Lower leg skin (tissue), 4 donors: ENCODE results near the gene DTHD1. TPM values are rescaled to one million over a fixed set of nuclear protein-coding genes. Genes with fewer than 3 reads are reported as not detected.

Source experiments
- DNase-seq, 2 donors: peaks; one replicate each; pipeline ENCODE4 v3.0.0-alpha.2; 2019; ENCODE audit warnings: low spot score in 2 of 2
- H3K4me3 ChIP-seq: fragments of 200-600 bp; sonication (generic); 2 replicates; pipeline ENCODE4 v1.5.1; 2017; ENCODE audit warnings: mild to moderate bottlenecking, low read depth; ENCODE audit not compliant: poor library complexity, severe bottlenecking
- POLR2A ChIP-seq, 2 donors: fragments of 450-650 bp; IDR thresholded peaks; one replicate each; pipeline ENCODE4 v1.6.1; 2016 to 2017; ENCODE audit warnings: antibody characterized with exemption in 2 of 2, mild to moderate bottlenecking in 1 of 2, moderate library complexity in 1 of 2
- WGBS, 2 donors: methylation state at CpG; one replicate each; pipeline ENCODE4 v1.1.5; 2018; 5-methylcytosine and 5-hydroxymethylcytosine counted together
- intact Hi-C: fragments of 100-400 bp; cut with DNase I; formaldehyde crosslinking; loops from one replicate; pipeline ENCODE4 v1.15.0; 2023; ENCODE audit warnings: low total_unique reads
- total RNA-seq, 4 donors: library from RNA; depleted of rRNA; stranded (reverse); fragments of >200 nt; gene quantifications; one replicate each; pipeline ENCODE4 v1.1.0, GENCODE V29; 2016
- TF ChIP-seq, protein P1 (sequence below), 3 donors: fragments of 450-650 bp; IDR thresholded peaks; one replicate each; pipeline ENCODE4 v1.5.1; 2016; ENCODE audit warnings: antibody characterized with exemption in 3 of 3, mild to moderate bottlenecking in 3 of 3, moderate library complexity in 2 of 3

Gene DTHD1
- total RNA-seq, 4 donors from 2014 or later: 0.16 TPM; not detected in 3

DNA sequence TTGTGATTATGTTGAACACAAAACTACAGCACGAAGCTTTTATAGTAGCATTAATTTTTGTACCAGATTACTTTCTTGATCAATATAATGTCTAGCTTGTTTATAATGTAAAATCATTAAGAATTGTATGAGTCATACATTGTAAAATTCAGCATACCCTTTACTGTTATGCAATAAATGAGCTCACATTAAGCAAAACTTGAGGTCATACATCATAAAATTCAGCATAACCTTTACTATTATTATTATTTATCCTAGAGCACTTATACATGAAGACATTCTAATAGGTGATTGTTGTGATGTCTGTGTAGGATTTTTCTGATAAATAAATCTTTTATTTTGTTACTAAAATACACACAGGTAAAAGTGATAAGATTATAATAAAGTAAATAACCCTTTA is 49.4 kb downstream of the DTHD1 start:
- intact Hi-C loops: no loop called here
- DNase-seq: no peak
- no peak overlapping the region for H3K4me3 ChIP-seq
- WGBS, 2 donors: 94 to 98% methylated on average over 1 of the region's 1 CpG
- TF ChIP-seq, protein P1, sequence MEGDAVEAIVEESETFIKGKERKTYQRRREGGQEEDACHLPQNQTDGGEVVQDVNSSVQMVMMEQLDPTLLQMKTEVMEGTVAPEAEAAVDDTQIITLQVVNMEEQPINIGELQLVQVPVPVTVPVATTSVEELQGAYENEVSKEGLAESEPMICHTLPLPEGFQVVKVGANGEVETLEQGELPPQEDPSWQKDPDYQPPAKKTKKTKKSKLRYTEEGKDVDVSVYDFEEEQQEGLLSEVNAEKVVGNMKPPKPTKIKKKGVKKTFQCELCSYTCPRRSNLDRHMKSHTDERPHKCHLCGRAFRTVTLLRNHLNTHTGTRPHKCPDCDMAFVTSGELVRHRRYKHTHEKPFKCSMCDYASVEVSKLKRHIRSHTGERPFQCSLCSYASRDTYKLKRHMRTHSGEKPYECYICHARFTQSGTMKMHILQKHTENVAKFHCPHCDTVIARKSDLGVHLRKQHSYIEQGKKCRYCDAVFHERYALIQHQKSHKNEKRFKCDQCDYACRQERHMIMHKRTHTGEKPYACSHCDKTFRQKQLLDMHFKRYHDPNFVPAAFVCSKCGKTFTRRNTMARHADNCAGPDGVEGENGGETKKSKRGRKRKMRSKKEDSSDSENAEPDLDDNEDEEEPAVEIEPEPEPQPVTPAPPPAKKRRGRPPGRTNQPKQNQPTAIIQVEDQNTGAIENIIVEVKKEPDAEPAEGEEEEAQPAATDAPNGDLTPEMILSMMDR (IDR thresholded peaks at IDR 0.05): no peak
- no peak for TF ChIP-seq POLR2A (IDR thresholded peaks at IDR 0.05)

DNA sequence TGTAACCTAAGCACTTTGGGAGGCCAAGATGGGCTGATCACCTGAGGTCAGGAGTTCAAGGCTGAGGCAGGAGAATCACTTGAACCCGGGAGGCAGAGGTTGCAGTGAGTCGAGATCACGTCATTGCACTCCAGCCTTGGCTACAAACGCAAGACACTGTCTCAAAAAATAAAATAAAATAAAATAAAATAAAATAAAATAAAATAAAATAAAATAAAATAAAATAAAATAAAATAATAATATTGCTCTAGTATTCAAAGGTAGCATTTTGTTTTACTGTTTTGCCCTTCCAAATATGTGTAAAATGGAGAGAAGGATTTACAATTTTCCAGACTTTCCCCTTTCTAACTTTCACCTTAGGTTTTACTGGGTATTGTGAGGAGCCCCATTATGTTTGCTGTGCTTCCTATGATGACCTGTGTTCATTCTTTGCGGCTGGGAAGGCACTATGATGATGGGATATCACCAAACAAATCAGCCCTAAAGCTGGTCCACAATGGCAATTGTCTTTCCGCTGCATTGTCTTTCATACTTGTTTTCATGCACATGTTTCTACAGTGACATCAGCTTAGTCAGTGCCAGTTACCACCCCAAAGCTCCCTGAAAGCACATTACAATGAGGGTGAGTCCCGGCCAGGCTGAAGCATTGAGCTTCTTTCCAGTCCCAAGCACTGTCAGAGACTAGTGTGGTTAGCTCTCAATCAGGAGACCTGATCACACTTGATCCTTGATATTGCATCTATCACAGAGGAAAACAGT is 50.8 kb downstream of the DTHD1 start:
- no peak for TF ChIP-seq POLR2A (IDR thresholded peaks at IDR 0.05)
- TF ChIP-seq, protein P1 (IDR thresholded peaks at IDR 0.05): no peak
- WGBS, 2 donors: 74 to 87% methylated on average over 7 of the region's 7 CpGs
- H3K4me3 ChIP-seq: no peak overlapping the region
- intact Hi-C loops: no loop called here
- no peak for DNase-seq

DNA sequence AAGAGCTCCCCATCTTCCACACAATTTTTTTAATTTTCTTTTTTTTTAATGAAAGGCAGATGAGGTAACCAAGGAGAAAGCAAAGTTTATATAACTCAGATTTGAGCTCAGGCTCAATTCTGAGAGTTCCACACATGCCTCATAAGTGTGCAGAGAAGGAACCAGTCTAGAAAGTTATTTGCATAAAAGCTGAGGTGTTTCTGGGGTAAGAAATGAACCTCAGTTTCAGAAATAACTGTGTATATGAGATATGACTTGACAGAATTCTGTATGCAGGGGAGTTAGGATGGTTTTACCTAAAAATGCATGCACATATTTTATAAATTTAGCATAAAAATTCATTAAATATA is 51.3 kb downstream of the DTHD1 start:
- intact Hi-C loops: no loop called here
- no peak for DNase-seq
- TF ChIP-seq POLR2A (IDR thresholded peaks at IDR 0.05): no peak
- TF ChIP-seq, protein P1 (IDR thresholded peaks at IDR 0.05): no peak
- H3K4me3 ChIP-seq: no peak overlapping the region

DNA sequence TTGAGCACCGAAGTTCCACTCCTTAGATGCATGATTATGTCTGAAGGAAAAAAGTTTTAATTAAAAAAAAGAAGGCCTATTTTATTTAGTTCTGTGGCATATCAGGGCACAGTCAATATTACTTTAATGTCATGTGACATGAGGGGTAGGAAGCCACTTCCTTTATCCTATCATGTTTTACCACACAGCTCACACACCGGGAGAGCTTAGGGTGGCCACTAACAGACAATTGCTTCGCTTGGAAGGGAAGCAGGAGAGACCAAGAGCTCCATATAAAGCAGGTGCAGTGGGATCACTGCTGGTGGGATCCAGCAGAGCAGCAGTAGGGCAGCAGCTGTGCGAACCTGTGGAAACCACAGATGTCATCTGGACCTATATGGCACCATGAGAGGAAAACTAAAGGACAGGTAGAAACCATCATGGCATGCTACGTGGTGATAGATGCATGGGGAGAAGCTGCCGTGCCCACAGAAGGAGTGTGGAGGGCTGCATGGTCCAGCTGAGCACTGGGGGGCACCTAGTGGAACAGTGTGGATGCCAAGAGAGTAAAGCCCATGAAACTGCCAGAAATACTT is 52.0 kb downstream of the DTHD1 start:
- no peak for DNase-seq
- intact Hi-C loops: no loop called here
- WGBS, 2 donors: 92% methylated on average over 6 of the region's 6 CpGs
- TF ChIP-seq, protein P1 (IDR thresholded peaks at IDR 0.05): no peak
- TF ChIP-seq POLR2A (IDR thresholded peaks at IDR 0.05): no peak
- no peak overlapping the region for H3K4me3 ChIP-seq

DNA sequence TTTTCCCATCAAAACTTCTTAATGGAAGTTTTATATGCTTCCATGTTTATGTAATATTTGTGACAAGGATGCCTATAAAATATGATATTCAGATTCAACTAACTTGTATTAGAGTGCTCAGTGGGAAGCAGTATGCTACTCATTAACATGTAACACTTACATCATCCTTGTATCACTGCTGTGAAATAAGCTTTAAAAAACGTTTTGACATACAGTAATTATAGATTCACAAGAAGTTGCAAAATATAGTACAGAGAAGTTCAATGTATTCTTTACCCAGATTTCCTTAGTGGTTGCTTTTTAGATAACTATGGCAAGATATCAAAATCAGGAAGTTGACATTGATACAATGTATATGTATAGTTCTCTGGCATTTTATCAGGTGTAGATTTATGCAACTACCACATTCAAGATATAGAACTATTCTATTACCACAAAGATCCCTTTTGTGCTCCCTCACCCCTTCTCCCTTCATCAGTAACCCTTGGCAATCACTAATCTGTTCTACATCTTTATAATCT is 56.3 kb downstream of the DTHD1 start:
- no peak for TF ChIP-seq POLR2A (IDR thresholded peaks at IDR 0.05)
- TF ChIP-seq, protein P1 (IDR thresholded peaks at IDR 0.05): no peak
- 7 to 11% methylated on average over 1 of the region's 1 CpG for WGBS, 2 donors

More for the DNA sequence above, 56.3 kb downstream of the DTHD1 start:
- intact Hi-C loops: no loop called here
- no peak for DNase-seq
- H3K4me3 ChIP-seq: no peak overlapping the region
